Middle frontal gyrus (tissue), 1 donor: ENCODE results near the gene TYW5.

Experiments used
- DNase-seq: peaks from one replicate; pipeline ENCODE4 v3.0.0-alpha.2; 2015; ENCODE audit warnings: low spot score; ENCODE audit errors: extremely low spot score

TYW5 gene

DNA sequence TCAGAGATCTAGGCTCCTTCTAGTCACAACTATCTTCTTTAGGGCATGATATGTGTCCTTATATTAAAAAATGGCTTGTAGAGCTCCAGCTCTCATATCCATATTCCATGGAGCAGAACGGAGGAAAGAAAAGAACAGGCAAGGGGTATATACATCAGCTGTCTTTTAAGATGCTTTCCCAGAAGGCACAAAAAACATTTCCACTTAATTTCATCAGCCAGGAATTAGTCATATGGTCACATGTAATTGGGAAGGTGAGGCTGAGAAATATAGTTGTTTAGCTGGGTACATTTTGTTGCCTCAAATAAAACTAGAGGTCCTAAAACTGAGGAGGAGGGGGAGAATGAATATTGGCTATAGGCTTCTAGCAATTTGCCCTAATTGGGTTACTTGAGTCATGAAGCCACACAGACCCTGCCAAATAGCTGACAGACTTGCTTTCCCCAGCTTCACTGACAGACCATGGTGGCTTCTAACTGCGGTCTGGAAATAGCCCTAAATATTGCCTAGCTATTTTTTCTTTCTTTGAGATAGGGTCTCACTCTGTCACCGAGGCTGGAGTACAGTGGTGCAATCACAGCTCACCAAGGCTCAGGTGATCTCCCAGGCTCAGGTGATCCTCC is 20.1 kb upstream of the TYW5 start:
- DNase-seq = no peak

- DNase-seq = peak; percentile 51
Measured at GRCh38 chr2:199973703-199974102, 18.4 kb upstream of the TYW5 start.

DNA sequence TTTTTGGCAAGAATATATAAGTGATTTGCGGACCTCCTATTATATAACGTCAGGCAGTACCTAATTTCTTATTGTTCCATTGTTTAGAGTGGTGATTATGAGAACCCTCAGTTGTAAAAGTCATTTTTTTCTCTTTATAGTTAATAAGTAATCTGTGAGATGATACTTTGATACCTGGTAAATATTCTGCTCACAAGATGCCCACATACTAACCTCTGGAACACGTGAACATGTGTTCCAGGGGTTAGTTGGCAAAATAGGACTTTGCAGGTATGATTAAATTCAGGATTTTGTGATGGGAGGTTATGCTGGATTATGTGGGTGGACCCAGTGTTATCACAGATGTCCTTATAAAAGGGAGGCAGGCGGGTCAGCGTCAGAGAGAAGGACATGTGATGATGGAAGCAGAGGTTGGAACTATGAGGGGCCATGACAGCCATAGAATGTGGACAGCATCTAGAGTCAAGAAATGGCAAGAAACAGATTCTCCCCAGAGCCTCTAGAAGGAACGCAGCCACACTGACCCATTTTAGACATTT is 16.9 kb upstream of the TYW5 start:
- no peak for DNase-seq

DNA sequence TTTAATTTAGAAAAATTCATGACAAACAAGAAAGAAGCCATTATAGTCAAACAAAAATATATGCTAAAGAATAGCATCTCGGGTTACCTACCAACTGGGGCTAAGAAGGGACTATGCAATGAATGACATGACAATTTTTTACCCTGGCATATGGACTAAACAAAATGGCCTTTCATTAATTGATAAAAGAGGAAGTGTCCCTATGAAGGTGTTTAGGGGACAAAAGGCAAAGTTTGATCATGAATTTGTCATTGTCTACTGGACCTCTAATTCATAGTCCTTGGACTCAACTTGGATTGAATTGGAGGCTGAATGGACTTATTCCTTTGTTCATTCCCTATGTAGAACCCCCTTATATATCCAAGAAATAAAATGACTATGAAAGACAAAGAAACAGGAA is 12.8 kb upstream of the TYW5 start:
- no peak for DNase-seq

GRCh38 chr2:199966976-199967375 is 11.7 kb upstream of the TYW5 start:
- DNase-seq = no peak

- no peak for DNase-seq
Measured at GRCh38 chr2:199966405-199966804, 11.1 kb upstream of the TYW5 start.

GRCh38 chr2:199962203-199962602 is 6.9 kb upstream of the TYW5 start:
- DNase-seq = no peak

- DNase-seq = no peak
Measured at GRCh38 chr2:199958014-199958413, 2.7 kb upstream of the TYW5 start.

GRCh38 chr2:199956062-199956380 is 730 bp upstream of the TYW5 start:
- DNase-seq = no peak

DNA sequence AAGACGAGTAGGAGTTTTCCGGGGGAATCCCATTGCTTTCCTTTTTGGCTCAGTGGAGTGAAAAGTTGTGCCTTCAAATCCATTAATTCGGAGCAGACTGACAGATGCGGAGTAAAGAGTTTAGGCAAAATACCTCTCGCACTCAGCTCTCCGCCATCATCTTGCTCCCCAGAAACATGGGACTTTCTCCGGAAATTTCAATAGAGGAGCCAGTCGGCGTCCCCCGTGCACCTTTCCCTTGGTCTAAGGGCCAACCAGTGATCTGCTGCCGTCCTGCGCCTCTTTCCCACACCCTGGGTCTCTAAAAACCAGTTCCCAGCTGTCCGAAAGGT is 318 bp downstream of the TYW5 start:
- no peak for DNase-seq

DNA sequence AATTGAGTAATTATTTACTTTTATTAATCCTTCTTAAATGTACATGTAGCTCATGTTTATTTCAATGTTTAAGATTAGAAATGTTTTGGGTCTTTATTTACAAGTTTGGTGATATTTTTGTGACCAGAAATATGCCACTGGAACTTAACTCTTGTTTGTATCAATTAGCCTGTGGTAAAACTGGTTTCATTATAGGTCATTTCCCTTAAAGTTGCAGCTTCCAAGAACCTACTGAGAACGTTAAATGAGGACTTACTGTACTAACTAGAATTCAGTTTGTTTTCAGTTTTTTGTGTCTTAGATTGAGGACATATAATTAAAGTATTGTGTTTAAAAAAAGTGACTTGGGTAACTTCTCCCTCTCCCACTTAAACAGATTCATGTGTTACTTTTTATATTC is 4.3 kb downstream of the TYW5 start:
- no peak for DNase-seq

DNA sequence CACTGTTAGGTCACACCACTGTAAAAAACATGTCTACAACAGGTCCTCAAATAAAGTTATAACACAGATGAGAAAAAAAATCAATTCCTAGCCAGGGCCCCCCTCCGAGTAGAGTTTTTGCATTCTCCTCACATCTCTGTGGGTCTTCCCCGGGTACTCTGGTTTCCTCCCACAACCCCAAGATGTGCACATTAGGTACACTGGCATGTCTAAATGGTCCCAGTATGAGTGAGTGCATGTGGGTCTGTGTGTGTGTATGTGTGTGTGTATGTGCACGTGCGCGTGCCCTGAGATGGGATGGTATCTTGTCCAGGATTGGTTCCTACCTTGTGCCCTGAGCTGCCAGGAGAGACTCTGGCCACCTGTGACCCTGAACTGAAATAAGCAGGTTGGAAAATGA is 4.9 kb downstream of the TYW5 start:
- no peak for DNase-seq

DNA sequence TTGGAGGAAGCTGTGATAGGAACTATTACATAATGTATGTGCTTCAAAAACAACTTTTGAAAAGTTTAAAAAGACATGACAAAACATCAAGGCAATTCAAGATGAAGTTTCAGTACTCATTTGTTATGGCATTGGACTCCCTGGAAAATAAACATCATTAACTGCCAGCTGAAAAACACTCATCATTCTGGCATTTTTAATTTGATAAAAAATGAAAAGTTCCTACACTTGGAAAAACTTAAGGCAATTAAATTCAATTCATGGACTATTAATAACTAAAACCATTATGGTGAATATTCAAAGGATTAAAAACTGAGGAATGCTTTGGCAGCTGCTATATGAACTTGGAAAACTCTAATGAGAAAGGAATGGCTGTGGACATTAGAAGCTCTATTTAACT is 8.5 kb downstream of the TYW5 start:
- DNase-seq = no peak

- no peak for DNase-seq
Measured at GRCh38 chr2:199946196-199946595, 9.1 kb downstream of the TYW5 start.

- no peak for DNase-seq
Measured at GRCh38 chr2:199943373-199943772, 11.9 kb downstream of the TYW5 start.

DNA sequence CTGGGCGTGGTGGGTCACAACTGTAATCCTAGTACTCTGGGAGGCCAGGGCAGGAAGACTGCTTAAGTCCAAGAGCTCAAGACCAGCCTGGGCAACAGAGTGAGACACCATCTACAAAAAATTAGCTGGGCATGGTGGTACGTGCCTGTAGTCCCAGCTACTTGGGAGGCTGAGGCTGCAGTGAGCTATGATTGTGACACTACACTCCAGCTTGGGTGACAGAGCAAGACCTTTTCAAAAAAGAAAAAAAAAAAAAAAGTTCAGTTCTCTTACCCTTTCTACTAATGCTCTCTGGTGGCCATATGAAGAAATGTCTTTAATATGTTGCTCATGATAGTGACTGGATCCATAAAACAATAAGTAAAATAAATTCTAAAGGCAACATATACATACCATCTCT is 14.9 kb downstream of the TYW5 start:
- no peak for DNase-seq

- no peak for DNase-seq
Measured at GRCh38 chr2:199936554-199936953, 18.7 kb downstream of the TYW5 start.

DNA sequence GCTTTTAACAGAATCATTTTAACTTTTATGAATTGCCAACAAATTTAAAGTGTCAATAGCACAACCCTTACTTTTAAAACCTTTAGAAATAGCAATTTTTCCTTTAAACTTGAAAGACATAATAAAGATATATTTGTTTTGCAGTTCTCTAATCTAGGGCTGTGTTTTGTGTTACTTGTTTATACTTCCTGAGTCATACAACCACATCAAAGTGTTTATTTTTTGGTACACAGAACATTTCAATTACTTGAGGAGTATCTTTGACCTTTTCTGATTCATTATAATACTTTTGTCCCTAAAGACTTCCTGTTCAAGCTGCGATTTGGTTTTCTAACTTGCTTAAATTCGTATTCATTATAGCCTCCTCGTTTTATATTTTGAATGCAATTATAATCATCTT is 21.8 kb downstream of the TYW5 start:
- DNase-seq = no peak

- DNase-seq = peak; percentile 67
Measured at GRCh38 chr2:199932312-199932855, 22.9 kb downstream of the TYW5 start.

DNA sequence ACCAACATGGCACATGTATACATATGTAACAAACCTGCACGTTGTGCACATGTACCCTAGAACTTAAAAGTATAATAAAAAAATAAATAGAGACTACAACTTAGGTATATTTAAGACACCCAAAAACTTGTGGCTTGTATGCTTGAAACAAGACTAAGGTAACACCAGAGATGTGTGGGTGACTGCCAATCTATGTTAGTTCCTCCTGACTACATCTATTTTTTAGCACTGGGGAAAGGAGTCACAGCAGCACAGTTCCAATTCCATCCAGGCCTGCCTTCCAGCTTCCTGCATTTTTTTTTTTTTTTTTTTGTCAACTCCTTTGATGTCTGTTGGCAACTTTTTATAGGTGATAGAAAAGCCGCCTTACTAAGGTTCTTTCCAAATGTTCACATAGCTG is 26.0 kb downstream of the TYW5 start:
- DNase-seq = no peak

- DNase-seq = no peak
Measured at GRCh38 chr2:199928626-199929025, 26.7 kb downstream of the TYW5 start.

- no peak for DNase-seq
Measured at GRCh38 chr2:199928226-199928625, 27.1 kb downstream of the TYW5 start.

DNA sequence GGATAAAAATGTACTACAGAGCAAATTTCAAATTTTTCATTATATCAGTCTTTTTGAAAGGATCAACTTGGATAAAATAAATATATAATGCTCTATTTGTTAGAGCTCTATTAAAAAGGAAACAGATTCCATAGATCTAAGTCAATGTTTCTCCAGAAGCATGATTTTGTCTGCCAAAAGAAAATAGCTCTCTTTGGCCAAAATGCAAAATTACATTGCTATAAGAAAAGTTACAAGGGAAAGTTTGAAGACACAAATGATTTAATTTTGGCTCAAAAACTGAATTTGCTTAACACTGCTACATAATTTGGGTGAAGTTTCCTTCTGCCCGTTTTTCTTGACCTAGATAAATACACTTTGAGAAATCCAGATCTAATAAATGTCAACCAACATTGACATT is 28.5 kb downstream of the TYW5 start:
- no peak for DNase-seq

DNA sequence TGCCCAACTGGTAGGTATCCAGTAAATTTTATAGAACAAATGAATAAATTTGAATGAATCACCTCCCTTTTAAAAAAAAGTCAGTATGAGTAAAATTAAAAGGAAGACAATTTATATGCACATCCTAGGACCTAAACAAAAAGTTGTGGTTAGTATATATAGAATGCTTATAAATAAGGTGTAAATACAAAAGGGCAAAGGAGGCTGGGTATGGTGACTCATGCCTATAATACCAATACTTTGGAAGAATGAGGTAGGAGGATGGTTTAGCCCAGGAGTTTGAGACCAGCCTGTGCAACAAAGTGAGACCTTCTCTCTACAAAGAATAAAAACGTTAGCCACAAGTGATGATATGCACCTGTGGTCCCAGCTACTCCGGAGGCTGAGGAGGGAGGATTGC is 31.4 kb downstream of the TYW5 start:
- DNase-seq = no peak
